Left lung (tissue), 10 donors: ENCODE data around the gene STRIP2. TPM values are rescaled to one million over a fixed set of nuclear protein-coding genes. Genes with fewer than 3 reads are reported as not detected.

Source experiments
- ATAC-seq: fragments of 200-7000 bp; cut with Tn5 transposase; one replicate; pipeline ENCODE4 v1.9.1; 2020; ENCODE audit warnings: moderate library complexity
- DNase-seq, 4 donors: peaks; one replicate each; pipeline ENCODE4 v3.0.0-alpha.2; 2013 to 2020
- H3K27ac ChIP-seq, 2 donors: fragments of 200-600 bp; sonication (generic) in 1 of 2; one replicate each; pipeline versions ENCODE4 v1.5.0 to v1.8.0; 2020 to 2021
- H3K27me3 ChIP-seq, 2 donors: fragments of 200-600 bp; sonication (generic) in 1 of 2; one replicate each; pipeline versions ENCODE4 v1.5.0 to v1.8.0; 2020 to 2021
- H3K36me3 ChIP-seq, 2 donors: fragments of 200-600 bp; sonication (generic) in 1 of 2; one replicate each; pipeline versions ENCODE4 v1.5.0 to v1.8.0; 2020 to 2021
- H3K4me1 ChIP-seq, 2 donors: fragments of 200-600 bp; one replicate each; pipeline ENCODE4 v1.8.0; 2021
- H3K4me3 ChIP-seq, 2 donors: fragments of 200-600 bp; sonication (generic) in 1 of 2; one replicate each; pipeline versions ENCODE4 v1.5.0 to v1.8.0; 2020 to 2021; ENCODE audit warnings: mild to moderate bottlenecking in 1 of 2
- H3K9me3 ChIP-seq, 2 donors: fragments of 200-600 bp; sonication (generic) in 1 of 2; one replicate each; pipeline versions ENCODE4 v1.5.0 to v1.8.0; 2020 to 2021
- CTCF ChIP-seq, 2 donors: fragments of 200-600 bp; sonication (generic) in 1 of 2; IDR thresholded peaks; one replicate each; pipeline versions ENCODE4 v1.5.0 to v1.8.0; 2021; ENCODE audit warnings: antibody characterized with exemption in 2 of 2
- intact Hi-C, 2 donors: fragments of 100-400 bp; cut with DNase I; formaldehyde crosslinking; loops; one replicate each; pipeline versions ENCODE4 v1.11.2 to v1.14.2; 2022
- polyA plus RNA-seq, 6 donors: library from polyadenylated mRNA; unstranded; fragments of 120-200 nt; gene quantifications; one replicate each; pipeline ENCODE4 v1.2.1, GENCODE V29; 2013; ENCODE audit not compliant: insufficient read length in 6 of 6
- total RNA-seq, 2 donors: library from RNA; stranded (reverse); fragmentation: NEBNext Ultra II Directional; extraction: Animal tissue kit (Norgen Biotek cat#: 25700); gene quantifications; one replicate each; pipeline ENCODE4 v1.2.1, GENCODE V29; 2021
- donor health status: DM: no; HTN: yes; CAD: no.
- donor health status: DM: no; HTN: no; CAD: no.

STRIP2 gene
- total and polyA plus RNA-seq, 8 donors, result 4.4 to 6.3 (median 5.6) TPM

- Histone ChIP-seq H3K4me1 (no peaks in the 10 kb centered on the region), H3K36me3 (peaks cover 0 to under 1% of the 10 kb centered on the region in 2 donors), H3K9me3 (no peaks in the 10 kb centered on the region), H3K4me3 (no peak overlapping the region), H3K27ac (no peak overlapping the region), H3K27me3 (no peaks in the 10 kb centered on the region)
- intact Hi-C loops, result loop anchor here in 1 of 2 donors (10.0 kb wide), 1 partner anchor 90 kb away; no protein-coding TSS in a partner anchor
- ATAC-seq (no peak), DNase-seq (no peak)
- no peak for TF ChIP-seq CTCF (IDR thresholded peaks at IDR 0.05)
Measured at GRCh38 chr7:129465080-129465479, 30.8 kb downstream of the STRIP2 start.

- no peaks in the 10 kb centered on the region for H3K9me3 ChIP-seq
- no peaks in the 10 kb centered on the region for H3K4me1 ChIP-seq
- H3K4me3 ChIP-seq, result no peak overlapping the region
- no peak overlapping the region for H3K27ac ChIP-seq
- TF ChIP-seq CTCF (IDR thresholded peaks at IDR 0.05), result no peak
- no peak for ATAC-seq
- H3K36me3 ChIP-seq, result no peaks in the 10 kb centered on the region
- intact Hi-C loops, result loop anchor here in 1 of 2 donors (10.0 kb wide), 1 partner anchor 92 kb away; no protein-coding TSS in a partner anchor
- H3K27me3 ChIP-seq, result no peaks in the 10 kb centered on the region
- no peak for DNase-seq
Measured at GRCh38 chr7:129466796-129467195, 32.6 kb downstream of the STRIP2 start.

- intact Hi-C loops, result loop anchor here in 1 of 2 donors (10.0 kb wide), 1 partner anchor 93 kb away; no protein-coding TSS in a partner anchor
- Histone ChIP-seq H3K4me3 (no peak overlapping the region), H3K36me3 (no peaks in the 10 kb centered on the region), H3K4me1 (no peaks in the 10 kb centered on the region), H3K27ac (peak overlapping the region; percentile 33 to 64), H3K9me3 (no peaks in the 10 kb centered on the region), H3K27me3 (no peaks in the 10 kb centered on the region)
- peak in 2 of 4 donors; percentile 3 to 26 for DNase-seq
- no peak for TF ChIP-seq CTCF (IDR thresholded peaks at IDR 0.05)
- peak; percentile 78 for ATAC-seq
Measured at GRCh38 chr7:129468087-129468486, 33.9 kb downstream of the STRIP2 start.

GRCh38 chr7:129468547-129468946, 34.3 kb downstream of the STRIP2 start:
- intact Hi-C loops, result loop anchor here in 1 of 2 donors (10.0 kb wide), 1 partner anchor 94 kb away; no protein-coding TSS in a partner anchor
- no peak overlapping the region for H3K4me3 ChIP-seq
- peak in 1 of 4 donors; percentile 20 for DNase-seq

GRCh38 chr7:129469930-129470329, 35.7 kb downstream of the STRIP2 start:
- Histone ChIP-seq H3K4me3 (no peak overlapping the region), H3K27ac (no peak overlapping the region), H3K27me3 (no peaks in the 10 kb centered on the region), H3K36me3 (no peaks in the 10 kb centered on the region), H3K9me3 (no peaks in the 10 kb centered on the region), H3K4me1 (no peaks in the 10 kb centered on the region)
- no peak for TF ChIP-seq CTCF (IDR thresholded peaks at IDR 0.05)
- ATAC-seq (no peak), DNase-seq (no peak)
- intact Hi-C loops, result loop anchor here in 1 of 2 donors (10.0 kb wide), 1 partner anchor 95 kb away; no protein-coding TSS in a partner anchor

More at GRCh38 chr7:129468547-129468946, 34.3 kb downstream of the STRIP2 start:
- peak overlapping the region; percentile 58 to 64 for H3K27ac ChIP-seq
- H3K36me3 ChIP-seq, result no peaks in the 10 kb centered on the region
- H3K4me1 ChIP-seq, result no peaks in the 10 kb centered on the region
- no peaks in the 10 kb centered on the region for H3K9me3 ChIP-seq
- no peaks in the 10 kb centered on the region for H3K27me3 ChIP-seq
- peak; percentile 90 for ATAC-seq
- TF ChIP-seq CTCF (IDR thresholded peaks at IDR 0.05), result no peak
